OCI-LY3 (cell line): Measurements from ENCODE around the gene SRGAP2B.
"Not testable (repeated sequence)": the region's sequence is repeated elsewhere in the genome, so short reads cannot be mapped to it uniquely, and the experiment has no call there.

ENCODE experiments used
- EZH2phosphoT487 ChIP-seq: fragments of 200-600 bp; shearing (Covaris generic); IDR thresholded peaks from 2 replicates; pipeline ENCODE4 v1.6.1; 2018; ENCODE audit warnings: antibody characterized with exemption, mixed run types, low read depth
- TF ChIP-seq, protein P1 (sequence below): fragments of 200-600, 300-600 bp; sonication (generic); IDR thresholded peaks from 2 replicates; pipeline ENCODE4 v1.5.1; 2014; ENCODE audit warnings: antibody characterized with exemption, low read length, low read depth

DNA sequence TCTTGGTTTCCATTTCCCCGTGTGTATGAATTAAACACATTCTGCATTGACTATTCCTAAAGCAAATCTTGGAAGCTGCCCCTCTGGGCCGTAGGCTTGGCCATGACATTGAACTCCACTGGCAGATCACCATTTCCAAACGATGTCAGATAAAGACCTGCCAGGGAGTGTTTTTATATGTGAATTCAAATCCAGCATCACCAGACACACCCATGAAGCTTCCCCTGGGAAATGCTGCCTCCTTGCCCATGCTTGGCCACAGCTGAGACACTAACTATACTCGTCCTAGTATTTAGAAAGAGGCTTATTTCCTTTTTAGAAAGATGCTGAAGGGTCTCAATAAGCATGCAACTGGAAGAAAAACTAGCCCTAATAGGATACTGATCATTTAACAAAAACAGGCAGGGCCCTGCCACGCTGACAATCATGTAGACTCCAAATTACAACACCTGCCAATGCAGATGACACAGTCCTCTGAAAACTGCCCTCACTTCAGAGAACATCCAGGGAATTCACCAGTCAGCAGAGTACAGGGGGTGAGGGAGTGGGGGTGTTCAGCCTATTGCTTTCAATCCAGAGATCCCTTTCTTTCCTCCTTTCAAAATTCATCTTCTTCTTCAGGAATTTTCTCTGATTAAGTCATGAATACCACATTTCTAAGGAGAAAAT, 94.9 kb downstream of the SRGAP2B start:
- not testable (repeated sequence) for TF ChIP-seq EZH2phosphoT487
- TF ChIP-seq, protein P1, sequence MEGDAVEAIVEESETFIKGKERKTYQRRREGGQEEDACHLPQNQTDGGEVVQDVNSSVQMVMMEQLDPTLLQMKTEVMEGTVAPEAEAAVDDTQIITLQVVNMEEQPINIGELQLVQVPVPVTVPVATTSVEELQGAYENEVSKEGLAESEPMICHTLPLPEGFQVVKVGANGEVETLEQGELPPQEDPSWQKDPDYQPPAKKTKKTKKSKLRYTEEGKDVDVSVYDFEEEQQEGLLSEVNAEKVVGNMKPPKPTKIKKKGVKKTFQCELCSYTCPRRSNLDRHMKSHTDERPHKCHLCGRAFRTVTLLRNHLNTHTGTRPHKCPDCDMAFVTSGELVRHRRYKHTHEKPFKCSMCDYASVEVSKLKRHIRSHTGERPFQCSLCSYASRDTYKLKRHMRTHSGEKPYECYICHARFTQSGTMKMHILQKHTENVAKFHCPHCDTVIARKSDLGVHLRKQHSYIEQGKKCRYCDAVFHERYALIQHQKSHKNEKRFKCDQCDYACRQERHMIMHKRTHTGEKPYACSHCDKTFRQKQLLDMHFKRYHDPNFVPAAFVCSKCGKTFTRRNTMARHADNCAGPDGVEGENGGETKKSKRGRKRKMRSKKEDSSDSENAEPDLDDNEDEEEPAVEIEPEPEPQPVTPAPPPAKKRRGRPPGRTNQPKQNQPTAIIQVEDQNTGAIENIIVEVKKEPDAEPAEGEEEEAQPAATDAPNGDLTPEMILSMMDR, result not testable (repeated sequence)
